HT1080 (cell line): ENCODE results near the gene ZXDB. TPM values are rescaled to one million over a fixed set of nuclear protein-coding genes. Genes with fewer than 3 reads are reported as not detected.
"Not testable (repeated sequence)": the region's sequence is repeated elsewhere in the genome, so short reads cannot be mapped to it uniquely, and the experiment has no call there.

Experiments used
- DNase-seq: peaks from one replicate; pipeline ENCODE4 v3.0.0-alpha.2; 2015; ENCODE audit warnings: low read depth
- polyA plus RNA-seq, 2 experiments: library from polyadenylated mRNA; depleted of rRNA; stranded (reverse); fragments of >200 nt; gene quantifications; 2 replicates each; pipeline ENCODE4 v1.2.3, GENCODE V29; 2015
- total RNA-seq: library from RNA; depleted of rRNA; stranded (reverse); fragments of >200 nt; shearing (Covaris generic); gene quantifications from 2 replicates; pipeline ENCODE4 v1.2.3, GENCODE V29; 2014; rRNA removed

The ZXDB gene
- total RNA-seq = 4.4 and 5.1 TPM in 2 replicates
- polyA plus RNA-seq (2015; cell fraction: cytosol; rRNA removed) = 3.8 and 4.0 TPM in 2 replicates
- polyA plus RNA-seq (2015; cell fraction: nucleus; rRNA removed) = 5.2 and 5.3 TPM in 2 replicates

GRCh38 chrX:57591284-57592159 lies at the start of gene ZXDB:
Gene ZXDB (plus strand): TSS chrX:57592011. CDS start chrX:57592049, 38 bp downstream.
- DNase-seq = peak; percentile 34

GRCh38 chrX:57565198-57565597 lies 26.6 kb upstream of the ZXDB start:
- DNase-seq = no peak

- DNase-seq = no peak
These were observed 18.1 kb upstream of the ZXDB start for GRCh38 chrX:57573754-57574153.

GRCh38 chrX:57582948-57583347 lies 8.9 kb upstream of the ZXDB start:
- not testable (repeated sequence) for DNase-seq

GRCh38 chrX:57583477-57583876 lies 8.3 kb upstream of the ZXDB start:
- DNase-seq = no peak

GRCh38 chrX:57586360-57586759 lies 5.5 kb upstream of the ZXDB start:
- DNase-seq = no peak

- no peak for DNase-seq
These were observed 4.7 kb upstream of the ZXDB start for GRCh38 chrX:57587062-57587461.

- DNase-seq = no peak
These were observed 4.2 kb upstream of the ZXDB start for GRCh38 chrX:57587607-57588006.

- DNase-seq = peak; percentile 9
These were observed 516 bp downstream of the ZXDB start for GRCh38 chrX:57592160-57592893.

GRCh38 chrX:57592894-57593215 lies 1.0 kb downstream of the ZXDB start:
- not testable (repeated sequence) for DNase-seq

GRCh38 chrX:57595381-57595811 lies 3.6 kb downstream of the ZXDB start:
- peak; percentile 53 for DNase-seq

- no peak for DNase-seq
These were observed 4.3 kb downstream of the ZXDB start for GRCh38 chrX:57596109-57596508.

- no peak for DNase-seq
These were observed 4.7 kb downstream of the ZXDB start for GRCh38 chrX:57596516-57596915.

- DNase-seq = no peak
These were observed 15.7 kb downstream of the ZXDB start for GRCh38 chrX:57607295-57608187.

- not testable (repeated sequence) for DNase-seq
These were observed 21.5 kb downstream of the ZXDB start for GRCh38 chrX:57613351-57613750.

GRCh38 chrX:57629438-57629837 lies 37.6 kb downstream of the ZXDB start:
- DNase-seq = not testable (repeated sequence)

GRCh38 chrX:57640674-57641016 lies 48.8 kb downstream of the ZXDB start:
- no peak for DNase-seq

GRCh38 chrX:57641338-57641737 lies 49.5 kb downstream of the ZXDB start:
- DNase-seq = no peak

- no peak for DNase-seq
These were observed 51.9 kb downstream of the ZXDB start for GRCh38 chrX:57643698-57644097.

- DNase-seq = no peak
These were observed 55.2 kb downstream of the ZXDB start for GRCh38 chrX:57647020-57647419.
